GM21529 (cell line): ENCODE measurements around the gene CTCF.

Experiments
- ATAC-seq: cut with Tn5 transposase; IDR thresholded peaks from one replicate; pipeline ENCODE4 v1.9.1; 2021; ENCODE audit not compliant: unreplicated experiment

The CTCF gene

GRCh38 chr16:67662653-67663010 lies 100.3 kb downstream of the CTCF start:
- no peak for ATAC-seq

GRCh38 chr16:67663151-67663876 lies 101.0 kb downstream of the CTCF start:
- ATAC-seq: no peak

- no peak for ATAC-seq
Measured at GRCh38 chr16:67663877-67664222, 101.5 kb downstream of the CTCF start.

- ATAC-seq: no peak
Measured at GRCh38 chr16:67664258-67664657, 101.9 kb downstream of the CTCF start.

- ATAC-seq: no peak
Measured at GRCh38 chr16:67664871-67665270, 102.5 kb downstream of the CTCF start.

GRCh38 chr16:67665598-67665997 lies 103.3 kb downstream of the CTCF start:
- ATAC-seq: no peak

- peak; percentile 2 for ATAC-seq
Measured at GRCh38 chr16:67666032-67666551, 103.8 kb downstream of the CTCF start.

- peak; percentile 68 for ATAC-seq
Measured at GRCh38 chr16:67666559-67667452, 104.5 kb downstream of the CTCF start, which contains the start of the genes C16orf86 and ENKD1. TSS of gene C16orf86 (plus strand) at chr16:67666814. CDS start at chr16:67666971, 157 bp downstream. TSS of gene ENKD1 (minus strand) at chr16:67666750. CDS start at chr16:67666442, 308 bp downstream.

GRCh38 chr16:67667453-67667816 lies 105.1 kb downstream of the CTCF start:
- ATAC-seq: no peak

GRCh38 chr16:67667817-67668494 lies 105.6 kb downstream of the CTCF start:
- peak; percentile 68 for ATAC-seq

GRCh38 chr16:67668495-67669157 lies 106.3 kb downstream of the CTCF start:
- no peak for ATAC-seq

- ATAC-seq: no peak
Measured at GRCh38 chr16:67669499-67670101, 107.3 kb downstream of the CTCF start.

- ATAC-seq: no peak
Measured at GRCh38 chr16:67672306-67672705, 110.0 kb downstream of the CTCF start.

GRCh38 chr16:67672739-67673662 lies 110.7 kb downstream of the CTCF start:
- ATAC-seq: no peak

GRCh38 chr16:67673712-67674580 lies 111.6 kb downstream of the CTCF start:
- no peak for ATAC-seq

- no peak for ATAC-seq
Measured at GRCh38 chr16:67674851-67675578, 112.7 kb downstream of the CTCF start.

GRCh38 chr16:67675579-67675935 lies 113.2 kb downstream of the CTCF start:
- no peak for ATAC-seq

- ATAC-seq: no peak
Measured at GRCh38 chr16:67675999-67676398, 113.7 kb downstream of the CTCF start.
